CD4-positive, alpha-beta T cell treated with Interleukin-6 at 100 ng/mL for 8 hours (primary cell): ENCODE measurements around the gene CLDN10.
A peak's percentile ranks its signal among the peaks of the same experiment; 100 is the strongest.

ENCODE experiments used
- DNase-seq: peaks from one replicate; pipeline ENCODE4 v3.0.0-alpha.2; 2020; ENCODE audit warnings: mixed read lengths, low spot score

Gene CLDN10

GRCh38 chr13:95601906-95602305, 49.4 kb downstream of the CLDN10 start:
- no peak for DNase-seq

GRCh38 chr13:95603887-95604555, 51.5 kb downstream of the CLDN10 start:
- no peak for DNase-seq

- no peak for DNase-seq
Observed at GRCh38 chr13:95604556-95604915, 52.0 kb downstream of the CLDN10 start.

GRCh38 chr13:95605448-95606125, 53.1 kb downstream of the CLDN10 start:
- no peak for DNase-seq

GRCh38 chr13:95607366-95607765, 54.8 kb downstream of the CLDN10 start:
- no peak for DNase-seq

- no peak for DNase-seq
Observed at GRCh38 chr13:95608640-95609323, 56.3 kb downstream of the CLDN10 start.

GRCh38 chr13:95614641-95615245, 62.2 kb downstream of the CLDN10 start:
- no peak for DNase-seq

- DNase-seq, result no peak
Observed at GRCh38 chr13:95615539-95615938, 63.0 kb downstream of the CLDN10 start.

- no peak for DNase-seq
Observed at GRCh38 chr13:95620030-95620824, 67.7 kb downstream of the CLDN10 start.

GRCh38 chr13:95620825-95621498, 68.4 kb downstream of the CLDN10 start:
- no peak for DNase-seq

GRCh38 chr13:95623141-95623540, 70.6 kb downstream of the CLDN10 start:
- no peak for DNase-seq

- peak; percentile 19 for DNase-seq
Observed at GRCh38 chr13:95624020-95624419, 71.5 kb downstream of the CLDN10 start.

- no peak for DNase-seq
Observed at GRCh38 chr13:95626768-95627167, 74.2 kb downstream of the CLDN10 start.

- DNase-seq, result no peak
Observed at GRCh38 chr13:95627590-95627989, 75.1 kb downstream of the CLDN10 start.

GRCh38 chr13:95628488-95628887, 76.0 kb downstream of the CLDN10 start:
- DNase-seq, result no peak

GRCh38 chr13:95629071-95629470, 76.6 kb downstream of the CLDN10 start:
- DNase-seq, result no peak
